MG63 (cell line): ENCODE results near the gene AMHR2. TPM values are rescaled to one million over a fixed set of nuclear protein-coding genes. Genes with fewer than 3 reads are reported as not detected.

Source experiments
- total RNA-seq: library from RNA; depleted of rRNA; stranded (reverse); fragments of >200 nt; shearing (Covaris generic); gene quantifications from 2 replicates; pipeline ENCODE4 v1.2.3, GENCODE V29; 2014; ENCODE audit warnings: low replicate concordance; rRNA removed

Gene AMHR2
- total RNA-seq, 1 experiment from 2014 or later = not detected

Other genes with a start within 250 kb of the AMHR2 start
- gene ZNF740, start 243.1 kb upstream of the AMHR2 start, total RNA-seq = 14.7 and 22.2 TPM in 2 replicates
- gene CSAD, start 242.9 kb upstream of the AMHR2 start, total RNA-seq = 1.2 and 7.1 TPM in 2 replicates
- 1.6 TPM in 1 of 2 replicates, not detected in the other for gene ITGB7, start 216.6 kb upstream of the AMHR2 start, total RNA-seq
- 30.8 and 40.7 TPM in 2 replicates for gene RARG, start 191.6 kb upstream of the AMHR2 start, total RNA-seq
- gene ESPL1, start 155.6 kb upstream of the AMHR2 start, total RNA-seq = 22.1 and 23.9 TPM in 2 replicates
- 412 and 629 TPM in 2 replicates for gene PFDN5, start 128.3 kb upstream of the AMHR2 start, total RNA-seq
- gene MYG1, start 124.2 kb upstream of the AMHR2 start, total RNA-seq = 30.8 and 42.8 TPM in 2 replicates
- gene AAAS, start 102.2 kb upstream of the AMHR2 start, total RNA-seq = 75.6 and 114 TPM in 2 replicates
- gene SP7, start 87.5 kb upstream of the AMHR2 start, total RNA-seq = not detected in 2 replicates
- 22.3 and 26.3 TPM in 2 replicates for gene SP1, start 43.7 kb upstream of the AMHR2 start, total RNA-seq
- gene PRR13, start 17.9 kb downstream of the AMHR2 start, total RNA-seq = 41.0 and 60.4 TPM in 2 replicates
- 217 and 279 TPM in 2 replicates for gene PCBP2, start 28.2 kb downstream of the AMHR2 start, total RNA-seq
- gene MAP3K12, start 75.6 kb downstream of the AMHR2 start, total RNA-seq = 5.7 and 15.0 TPM in 2 replicates
- gene TARBP2, start 77.4 kb downstream of the AMHR2 start, total RNA-seq = 51.7 and 66.1 TPM in 2 replicates
- gene NPFF, start 83.6 kb downstream of the AMHR2 start, total RNA-seq = not detected in 2 replicates
- 5.7 and 12.4 TPM in 2 replicates for gene ATF7, start 202.5 kb downstream of the AMHR2 start, total RNA-seq